Peyer's patch (tissue), 4 donors: ENCODE results near the gene CTNNA2. TPM values are rescaled to one million over a fixed set of nuclear protein-coding genes. Genes with fewer than 3 reads are reported as not detected.

ENCODE experiments used
- DNase-seq, 3 donors: peaks; one replicate each; pipeline ENCODE4 v3.0.0-alpha.2; 2017 to 2019
- H3K27ac ChIP-seq, 4 donors: fragments of 200-600 bp; sonication (generic); one replicate each; pipeline ENCODE4 v1.5.1; 2016 to 2019
- H3K27me3 ChIP-seq, 2 donors: fragments of 200-600 bp; sonication (generic); one replicate each; pipeline ENCODE4 v1.5.1; 2019
- H3K36me3 ChIP-seq, 3 donors: fragments of 200-600 bp; sonication (generic); one replicate each; pipeline ENCODE4 v1.5.1; 2016 to 2019
- H3K4me1 ChIP-seq, 4 donors: fragments of 200-600 bp; sonication (generic); one replicate each; pipeline ENCODE4 v1.5.1; 2016 to 2019
- H3K4me3 ChIP-seq, 4 donors: fragments of 200-600 bp; sonication (generic); 1 replicate in 3 of 4; 2 replicates in 1 of 4; pipeline ENCODE4 v1.5.1; 2016 to 2019; ENCODE audit warnings: mild to moderate bottlenecking in 1 of 4
- H3K9me3 ChIP-seq, 4 donors: fragments of 200-600 bp; sonication (generic); one replicate each; pipeline ENCODE4 v1.5.1; 2016 to 2019; ENCODE audit warnings: mild to moderate bottlenecking in 1 of 4
- POLR2A ChIP-seq, 2 donors: fragments of 450-650 bp; IDR thresholded peaks; one replicate each; pipeline ENCODE4 v1.5.1; 2017; ENCODE audit warnings: antibody characterized with exemption in 2 of 2, mild to moderate bottlenecking in 2 of 2, moderate library complexity in 2 of 2
- total RNA-seq, 4 donors: library from RNA; depleted of rRNA; stranded (reverse); fragments of >200 nt; gene quantifications; one replicate each; pipeline ENCODE4 v1.1.0, GENCODE V29; 2016
- TF ChIP-seq, protein P1 (sequence below), 6 experiments: fragments of 450-650 bp in 4 of 6; fragments of 200-600 bp in 2 of 6; sonication (generic) in 1 of 6; IDR thresholded peaks; one replicate each; pipeline ENCODE4 v1.5.1; 2017 to 2019; ENCODE audit warnings: antibody characterized with exemption in 6 of 6, mild to moderate bottlenecking in 3 of 6, moderate library complexity in 1 of 6

Gene CTNNA2
- total RNA-seq, 4 donors from 2014 or later: 0.67 to 5.3 (median 0.88) TPM; not detected in 1

DNA sequence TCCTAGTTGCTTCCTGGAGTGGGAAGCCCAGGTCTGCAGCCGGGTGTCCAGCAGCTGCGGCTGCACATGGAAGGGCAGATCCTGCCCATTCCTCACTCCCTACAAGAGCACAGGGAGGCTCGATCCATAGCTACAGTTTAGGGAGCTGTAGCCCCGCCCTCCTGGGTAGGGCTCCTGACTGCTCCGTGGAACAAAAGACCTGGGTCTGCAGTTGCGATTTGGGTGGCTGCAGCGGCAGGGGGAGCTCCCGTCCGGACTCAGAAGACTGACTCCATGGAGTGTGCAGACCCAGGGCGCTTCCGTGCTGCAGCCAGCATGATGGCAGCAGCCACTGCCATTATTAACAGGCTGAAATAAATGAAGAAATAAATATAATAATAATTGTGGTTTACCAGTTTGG, 157.3 kb downstream of the CTNNA2 start:
- H3K27ac ChIP-seq: no peak overlapping the region
- H3K36me3 ChIP-seq: no peaks in the 10 kb centered on the region
- H3K27me3 ChIP-seq: no peaks in the 10 kb centered on the region
- H3K4me3 ChIP-seq: no peak overlapping the region
- H3K9me3 ChIP-seq: no peaks in the 10 kb centered on the region
- no peaks in the 10 kb centered on the region for H3K4me1 ChIP-seq
- TF ChIP-seq, protein P1, sequence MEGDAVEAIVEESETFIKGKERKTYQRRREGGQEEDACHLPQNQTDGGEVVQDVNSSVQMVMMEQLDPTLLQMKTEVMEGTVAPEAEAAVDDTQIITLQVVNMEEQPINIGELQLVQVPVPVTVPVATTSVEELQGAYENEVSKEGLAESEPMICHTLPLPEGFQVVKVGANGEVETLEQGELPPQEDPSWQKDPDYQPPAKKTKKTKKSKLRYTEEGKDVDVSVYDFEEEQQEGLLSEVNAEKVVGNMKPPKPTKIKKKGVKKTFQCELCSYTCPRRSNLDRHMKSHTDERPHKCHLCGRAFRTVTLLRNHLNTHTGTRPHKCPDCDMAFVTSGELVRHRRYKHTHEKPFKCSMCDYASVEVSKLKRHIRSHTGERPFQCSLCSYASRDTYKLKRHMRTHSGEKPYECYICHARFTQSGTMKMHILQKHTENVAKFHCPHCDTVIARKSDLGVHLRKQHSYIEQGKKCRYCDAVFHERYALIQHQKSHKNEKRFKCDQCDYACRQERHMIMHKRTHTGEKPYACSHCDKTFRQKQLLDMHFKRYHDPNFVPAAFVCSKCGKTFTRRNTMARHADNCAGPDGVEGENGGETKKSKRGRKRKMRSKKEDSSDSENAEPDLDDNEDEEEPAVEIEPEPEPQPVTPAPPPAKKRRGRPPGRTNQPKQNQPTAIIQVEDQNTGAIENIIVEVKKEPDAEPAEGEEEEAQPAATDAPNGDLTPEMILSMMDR (IDR thresholded peaks at IDR 0.05): no peak
- no peak for TF ChIP-seq POLR2A (IDR thresholded peaks at IDR 0.05)
- no peak for DNase-seq

DNA sequence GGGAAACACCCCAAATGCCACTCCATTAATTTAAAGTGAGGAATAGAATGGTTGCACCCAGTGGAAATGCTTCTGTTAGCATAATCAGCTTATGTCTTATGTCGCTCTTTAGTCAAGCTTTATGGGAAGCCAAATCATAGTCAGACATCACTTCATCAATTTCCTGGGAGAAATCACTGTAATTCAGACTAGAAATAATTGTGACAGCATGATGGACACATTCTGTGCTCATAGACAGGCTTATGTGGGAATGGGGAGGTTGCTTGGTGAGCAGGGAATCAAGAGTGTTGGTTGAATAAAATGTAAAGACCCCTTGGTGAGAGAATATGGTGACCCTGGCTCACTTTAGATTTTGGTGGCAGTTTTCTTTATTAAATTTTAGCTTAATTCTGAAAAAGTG, 174.0 kb downstream of the CTNNA2 start:
- Histone ChIP-seq H3K4me1 (no peaks in the 10 kb centered on the region), H3K4me3 (no peak overlapping the region), H3K27me3 (no peaks in the 10 kb centered on the region)

DNA sequence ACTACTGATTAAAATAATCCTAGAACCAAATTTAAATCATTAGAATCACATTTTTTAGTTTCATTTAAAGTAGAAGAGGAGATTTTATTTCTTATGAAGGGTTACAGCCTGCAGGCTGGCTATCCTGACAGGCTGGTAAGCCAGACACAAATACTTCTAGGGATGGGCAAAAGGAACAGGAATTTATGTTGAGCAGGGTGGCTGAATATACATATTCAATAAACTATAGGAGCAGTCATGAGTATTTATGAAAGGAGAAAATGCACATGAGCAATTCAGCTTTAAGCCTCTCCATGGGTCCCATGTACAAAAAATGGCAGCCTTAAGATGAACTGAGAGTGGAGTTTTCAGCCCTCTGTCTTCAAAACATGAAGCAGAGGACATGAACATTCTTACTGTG, 182.4 kb downstream of the CTNNA2 start:
- no peaks in the 10 kb centered on the region for H3K4me1 ChIP-seq
- TF ChIP-seq POLR2A (IDR thresholded peaks at IDR 0.05): no peak
- TF ChIP-seq, protein P1 (IDR thresholded peaks at IDR 0.05): no peak
- H3K9me3 ChIP-seq: no peaks in the 10 kb centered on the region
- no peaks in the 10 kb centered on the region for H3K36me3 ChIP-seq
- H3K4me3 ChIP-seq: no peak overlapping the region
- no peaks in the 10 kb centered on the region for H3K27me3 ChIP-seq
- DNase-seq: no peak
- no peak overlapping the region for H3K27ac ChIP-seq

More for the DNA sequence above, 174.0 kb downstream of the CTNNA2 start:
- TF ChIP-seq, protein P1 (IDR thresholded peaks at IDR 0.05): no peak
- no peak for TF ChIP-seq POLR2A (IDR thresholded peaks at IDR 0.05)
- no peak overlapping the region for H3K27ac ChIP-seq
- H3K9me3 ChIP-seq: no peaks in the 10 kb centered on the region
- no peak for DNase-seq
- no peaks in the 10 kb centered on the region for H3K36me3 ChIP-seq

DNA sequence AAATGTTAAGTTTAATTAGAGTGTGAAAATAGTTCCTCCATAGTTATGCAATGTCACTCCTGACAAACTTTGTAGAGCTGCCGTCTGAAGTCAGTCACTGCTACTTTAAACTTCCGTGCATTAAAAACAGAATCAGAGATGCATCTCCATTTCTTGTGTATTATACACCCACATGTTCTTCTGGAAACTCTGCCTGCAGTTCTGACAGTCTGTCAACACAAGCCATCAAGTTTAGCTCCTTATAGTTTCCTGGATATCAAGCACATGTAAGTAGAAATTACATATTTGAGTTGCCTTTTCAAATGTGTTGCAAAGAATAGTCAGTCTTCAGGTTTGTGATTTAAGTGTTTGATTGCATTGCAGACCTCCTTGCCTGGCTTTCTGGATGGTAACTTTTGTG, 184.3 kb downstream of the CTNNA2 start:
- Histone ChIP-seq H3K4me1 (no peaks in the 10 kb centered on the region), H3K4me3 (no peak overlapping the region), H3K27ac (no peak overlapping the region), H3K36me3 (no peaks in the 10 kb centered on the region), H3K27me3 (no peaks in the 10 kb centered on the region), H3K9me3 (no peaks in the 10 kb centered on the region)
- TF ChIP-seq, protein P1 (IDR thresholded peaks at IDR 0.05): no peak
- no peak for DNase-seq

DNA sequence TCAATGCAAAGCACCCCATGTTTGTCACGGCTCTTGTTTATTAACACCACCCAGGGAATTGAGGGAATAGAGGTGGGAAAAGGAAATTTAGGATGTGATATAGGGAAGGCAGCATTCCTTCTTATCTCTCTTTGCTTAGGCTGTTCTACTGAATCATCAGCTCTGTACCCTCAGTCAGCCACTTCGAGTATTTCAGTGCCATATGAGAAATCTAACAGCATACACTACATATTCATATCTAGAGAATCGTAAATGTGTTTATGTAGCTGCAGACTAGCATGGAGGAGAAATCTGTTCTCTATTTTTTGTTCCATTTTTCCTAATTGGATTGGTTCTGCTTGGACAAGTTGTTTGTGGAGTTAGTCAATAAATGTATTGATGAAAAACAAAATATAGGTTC, 187.8 kb downstream of the CTNNA2 start:
- no peak for DNase-seq
- Histone ChIP-seq H3K36me3 (no peaks in the 10 kb centered on the region), H3K27me3 (no peaks in the 10 kb centered on the region), H3K9me3 (no peaks in the 10 kb centered on the region), H3K4me1 (no peaks in the 10 kb centered on the region), H3K27ac (no peak overlapping the region), H3K4me3 (no peak overlapping the region)
- TF ChIP-seq, protein P1 (IDR thresholded peaks at IDR 0.05): no peak
- no peak for TF ChIP-seq POLR2A (IDR thresholded peaks at IDR 0.05)

DNA sequence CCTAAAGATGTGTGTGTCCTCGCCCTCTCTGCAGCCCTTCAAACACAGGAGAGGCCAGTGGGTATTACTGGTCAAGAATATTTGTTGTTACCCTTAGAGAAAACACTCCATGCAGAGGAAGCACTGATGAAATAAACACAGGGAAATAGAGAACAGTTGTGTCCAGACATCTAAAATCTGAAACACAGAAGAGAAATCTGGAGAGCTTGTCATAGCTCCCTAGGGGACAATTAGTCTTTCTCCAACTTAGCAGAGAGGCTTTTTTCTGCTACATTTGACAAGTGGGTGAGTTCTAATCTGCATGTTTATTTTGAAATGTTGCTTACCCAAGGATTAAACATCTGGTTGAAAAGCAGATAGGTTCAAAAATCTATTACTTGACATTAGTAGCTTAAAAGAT, 190.1 kb downstream of the CTNNA2 start:
- H3K4me1 ChIP-seq: no peaks in the 10 kb centered on the region
- TF ChIP-seq, protein P1 (IDR thresholded peaks at IDR 0.05): no peak
- TF ChIP-seq POLR2A (IDR thresholded peaks at IDR 0.05): no peak
- H3K27ac ChIP-seq: no peak overlapping the region

More for the DNA sequence above, 190.1 kb downstream of the CTNNA2 start:
- H3K9me3 ChIP-seq: no peaks in the 10 kb centered on the region
- H3K27me3 ChIP-seq: no peaks in the 10 kb centered on the region
- no peak for DNase-seq
- no peak overlapping the region for H3K4me3 ChIP-seq
- no peaks in the 10 kb centered on the region for H3K36me3 ChIP-seq
